Ovary (tissue), 9 donors: ENCODE data around the gene SH3RF3. TPM values are rescaled to one million over a fixed set of nuclear protein-coding genes. Genes with fewer than 3 reads are reported as not detected.

Experiments used
- DNase-seq, 5 donors: peaks; one replicate each; pipeline ENCODE4 v3.0.0-alpha.2; 2019 to 2020
- H3K27ac ChIP-seq, 2 donors: fragments of 200-600 bp; one replicate each; pipeline versions ENCODE4 v1.5.1 to v1.8.0; 2019 to 2022
- H3K27me3 ChIP-seq: fragments of 200-600 bp; one replicate; pipeline ENCODE4 v1.8.0; 2022
- H3K36me3 ChIP-seq: fragments of 200-600 bp; sonication (generic); one replicate; pipeline ENCODE4 v1.5.1; 2019
- H3K4me1 ChIP-seq: one replicate; pipeline ENCODE4 v1.8.1; 2013; ENCODE audit warnings: mild to moderate bottlenecking, moderate library complexity; ENCODE audit not compliant: insufficient read depth
- H3K4me3 ChIP-seq: fragments of 200-600 bp; sonication (generic); one replicate; pipeline ENCODE4 v1.5.1; 2017
- H3K9me3 ChIP-seq, 2 donors: fragments of 200-600 bp in 1 of 2; sonication (generic) in 1 of 2; one replicate each; pipeline versions ENCODE4 v1.5.1 to v1.8.1; 2013 to 2019; ENCODE audit warnings: mild to moderate bottlenecking in 1 of 2, moderate library complexity in 1 of 2
- CTCF ChIP-seq, 3 donors: fragments of 450-650 bp in 2 of 3; fragments of 200-600 bp in 1 of 3; IDR thresholded peaks; one replicate each; pipeline versions ENCODE4 v1.5.1 to v1.8.0; 2016 to 2022; ENCODE audit warnings: antibody characterized with exemption in 3 of 3, mild to moderate bottlenecking in 1 of 3
- EP300 ChIP-seq: sonication (generic); formaldehyde crosslinking; IDR thresholded peaks from one replicate; pipeline ENCODE4 v1.6.1; 2017; ENCODE audit warnings: antibody characterized with exemption
- POLR2A ChIP-seq: fragments of 450-650 bp; IDR thresholded peaks from one replicate; pipeline ENCODE4 v1.6.1; 2017; ENCODE audit warnings: antibody characterized with exemption, mild to moderate bottlenecking, moderate library complexity
- WGBS, 3 donors: extraction: QIAGEN DNeasy Blood & Tissue Kit in 1 of 3; methylation state at CpG; one replicate each; pipeline versions ENCODE4 v1.1.5 to v1.1.7; 2013 to 2017; 5-methylcytosine and 5-hydroxymethylcytosine counted together
- intact Hi-C, 4 donors: fragments of 100-400 bp; cut with DNase I; formaldehyde crosslinking; loops; one replicate each; pipeline versions ENCODE4 v1.11.0 to v1.15.1; 2022 to 2023
- polyA plus RNA-seq, 2 donors: library from polyadenylated mRNA; stranded (reverse); fragments of 200-250 nt in 1 of 2; fragments of 350-450 nt in 1 of 2; fragmentation: Illumina TruSeq in 1 of 2; extraction: RNeasy Lipid Tissue Mini Kit (QIAGEN cat#74804) in 1 of 2; gene quantifications; one replicate each; pipeline ENCODE4 v1.2.3, GENCODE V29; 2013 to 2014
- total RNA-seq, 7 donors: library from RNA; depleted of rRNA in 2 of 7; stranded (reverse); fragments of >200 nt in 2 of 7; fragmentation: NEBNext Ultra II Directional in 3 of 7; extraction: Animal tissue kit (Norgen Biotek cat#: 25700) in 3 of 7; gene quantifications; one replicate each; pipeline versions ENCODE4 v1.1.0 to v1.2.4, GENCODE V29; 2016 to 2023
- donor health status: DM: no; HTN: no; CAD: no; lungs with moderate emphysema.
- donor health status: DM: no; HTN: no; CAD: no.
- donor health status: Bipolar disorder and iron deficiency.
- donor health status: DM: yes; HTN: yes; CAD: no.
- donor health status: DM: no; HTN: no; CAD: no.
- donor health status: DM: yes; HTN: yes; CAD: no.

SH3RF3 gene
- total and polyA plus RNA-seq, 9 donors, result 2.7 to 10.1 (median 4.5) TPM

DNA sequence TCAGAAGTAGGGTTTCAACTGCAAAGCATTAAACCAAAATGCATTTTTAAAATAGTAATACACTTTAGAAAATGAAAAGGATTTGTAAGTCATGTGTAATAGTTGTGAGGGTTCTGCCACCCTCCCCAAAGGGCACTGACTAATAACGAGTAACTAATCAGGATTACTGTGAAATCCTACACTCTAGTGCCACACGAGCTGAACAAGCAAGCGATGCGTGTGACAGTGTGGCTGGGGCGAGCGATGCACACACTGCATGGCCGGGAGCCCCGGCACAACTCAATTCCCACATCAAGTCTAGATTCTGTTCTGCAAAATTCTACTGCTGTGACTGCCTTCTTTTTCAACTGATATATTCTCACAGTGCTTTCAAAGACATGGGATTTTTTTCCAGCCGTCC is 328.4 kb downstream of the SH3RF3 start:
- Histone ChIP-seq H3K4me1 (no peaks in the 10 kb centered on the region), H3K27me3 (no peaks in the 10 kb centered on the region), H3K36me3 (no peaks in the 10 kb centered on the region), H3K27ac (no peak overlapping the region), H3K9me3 (no peaks in the 10 kb centered on the region), H3K4me3 (no peak overlapping the region)
- DNase-seq, result no peak
- TF ChIP-seq POLR2A, result no peak
- TF ChIP-seq EP300, result no peak
- no peak for TF ChIP-seq CTCF (IDR thresholded peaks at IDR 0.05)
- intact Hi-C loops, result no loop called here
- 79 to 81% (median 79%) methylated on average over 9 of the region's 9 CpGs for WGBS, 3 donors

DNA sequence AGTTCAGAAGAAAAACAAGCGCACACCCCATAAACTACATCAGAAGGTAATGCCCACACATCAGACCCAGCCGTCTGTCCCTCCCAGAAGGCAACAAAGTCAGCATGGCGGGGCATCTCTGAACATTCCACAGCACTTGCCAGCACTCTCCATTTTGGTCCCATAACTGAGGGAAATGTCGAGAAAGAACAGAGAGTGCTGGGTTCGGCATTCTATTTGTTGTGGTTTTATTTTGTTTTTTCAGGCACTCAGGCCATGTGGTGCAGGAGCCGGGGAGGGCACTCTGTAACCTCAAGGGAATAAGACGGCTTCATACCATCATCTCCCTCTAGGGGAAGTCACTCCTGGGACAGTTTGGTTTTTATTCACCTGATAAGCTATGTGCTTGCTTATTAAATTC is 328.8 kb downstream of the SH3RF3 start:
- WGBS, 3 donors, result 58 to 75% (median 59%) methylated on average over 7 of the region's 7 CpGs
- H3K4me1 ChIP-seq, result no peaks in the 10 kb centered on the region
- TF ChIP-seq EP300 (no peak), CTCF (IDR thresholded peaks at IDR 0.05) (no peak), POLR2A (no peak)
- H3K27me3 ChIP-seq, result no peaks in the 10 kb centered on the region
- no peaks in the 10 kb centered on the region for H3K9me3 ChIP-seq
- H3K36me3 ChIP-seq, result no peaks in the 10 kb centered on the region
- H3K4me3 ChIP-seq, result no peak overlapping the region
- no peak overlapping the region for H3K27ac ChIP-seq
- DNase-seq, result no peak
- intact Hi-C loops, result no loop called here

DNA sequence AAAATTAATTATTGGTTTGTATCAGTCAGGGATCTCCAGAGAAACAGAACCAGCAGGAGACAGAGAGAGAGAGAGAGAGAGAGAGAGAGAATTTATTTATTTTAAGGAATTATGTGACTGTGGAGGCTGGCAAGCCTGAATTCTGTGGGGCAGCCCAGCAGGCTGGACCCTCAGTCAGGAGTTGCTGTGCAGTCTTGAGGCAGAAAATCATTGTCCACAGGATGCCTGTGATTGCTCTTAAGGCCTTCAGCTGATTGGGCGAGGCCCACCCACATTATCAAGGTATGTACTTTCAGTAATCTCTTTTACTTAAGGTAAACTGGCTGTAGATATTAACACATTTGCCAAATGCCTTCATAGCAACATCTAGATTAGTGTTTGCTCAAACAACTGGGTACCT is 329.5 kb downstream of the SH3RF3 start:
- no peaks in the 10 kb centered on the region for H3K9me3 ChIP-seq

DNA sequence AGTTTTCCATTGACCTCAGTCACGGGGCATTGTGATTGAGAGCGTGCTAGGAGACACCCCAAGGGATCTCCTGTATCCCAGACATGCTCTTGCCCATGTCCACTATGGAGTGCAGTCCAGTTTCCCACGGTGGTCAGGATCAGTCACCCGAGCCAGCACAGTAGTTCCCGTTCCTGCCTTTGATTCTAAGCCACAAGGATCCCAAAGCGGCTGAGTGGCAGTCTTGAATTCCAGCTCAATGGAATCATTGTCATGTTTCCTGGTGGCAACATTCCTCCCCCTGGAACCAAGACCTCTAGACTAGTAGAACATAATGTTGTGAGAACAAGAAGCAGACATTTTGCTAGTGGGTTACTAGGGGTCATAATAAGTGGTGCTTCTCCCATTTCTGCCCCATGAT is 330.5 kb downstream of the SH3RF3 start:
- WGBS, 3 donors, result 82 to 91% (median 90%) methylated on average over 6 of the region's 6 CpGs
- no peak for TF ChIP-seq POLR2A
- no peak for TF ChIP-seq CTCF (IDR thresholded peaks at IDR 0.05)
- no peak for TF ChIP-seq EP300
- Histone ChIP-seq H3K4me1 (no peaks in the 10 kb centered on the region), H3K9me3 (no peaks in the 10 kb centered on the region), H3K36me3 (no peaks in the 10 kb centered on the region), H3K4me3 (no peak overlapping the region), H3K27me3 (no peaks in the 10 kb centered on the region), H3K27ac (no peak overlapping the region)
- no peak for DNase-seq
- intact Hi-C loops, result no loop called here

More for the DNA sequence above, 329.5 kb downstream of the SH3RF3 start:
- 92 to 100% (median 97%) methylated on average over 1 of the region's 1 CpG for WGBS, 3 donors
- no peak for TF ChIP-seq CTCF (IDR thresholded peaks at IDR 0.05)
- TF ChIP-seq EP300, result no peak
- no peak for TF ChIP-seq POLR2A
- intact Hi-C loops, result no loop called here
- H3K4me1 ChIP-seq, result no peaks in the 10 kb centered on the region
- no peaks in the 10 kb centered on the region for H3K27me3 ChIP-seq
- H3K27ac ChIP-seq, result no peak overlapping the region
- H3K4me3 ChIP-seq, result no peak overlapping the region
- no peak for DNase-seq
- H3K36me3 ChIP-seq, result no peaks in the 10 kb centered on the region
